Measurements from ENCODE around the gene FLOT1. TPM values are rescaled to one million over a fixed set of nuclear protein-coding genes. Genes with fewer than 3 reads are reported as not detected.
"Not testable (repeated sequence)": the region's sequence is repeated elsewhere in the genome, so short reads cannot be mapped to it uniquely, and the experiment has no call there.

Gene FLOT1
- total RNA-seq, 1 donor from 2014 or later, result 252 TPM

GRCh38 chr6:30735668-30736314 lies 6.7 kb downstream of the FLOT1 start:
- H3K27me3 Mint-ChIP-seq (ENCODE audit: insufficient read depth), result no peaks in the 10 kb centered on the region
- peak overlapping the region; percentile 88 for H3K4me3 Mint-ChIP-seq
- H3K9me3 Mint-ChIP-seq, result no peaks in the 10 kb centered on the region
- peaks cover 79% of the 10 kb centered on the region for H3K4me1 Mint-ChIP-seq (ENCODE audit: low read depth)
- intact Hi-C loops (cut with micrococcal nuclease), result loop anchor here (1.0 to 5.0 kb wide), 6 partner anchors 9 to 352 kb away; partner anchors contain the start of genes IER3, MRPS18B, PPP1R10 and TUBB
- H3K36me3 Mint-ChIP-seq (ENCODE audit: low read depth), result peaks cover 66% of the 10 kb centered on the region
- DNase-seq (ENCODE audit: low spot score), result no peak
- peak overlapping the region; percentile 90 for H3K27ac Mint-ChIP-seq

DNA sequence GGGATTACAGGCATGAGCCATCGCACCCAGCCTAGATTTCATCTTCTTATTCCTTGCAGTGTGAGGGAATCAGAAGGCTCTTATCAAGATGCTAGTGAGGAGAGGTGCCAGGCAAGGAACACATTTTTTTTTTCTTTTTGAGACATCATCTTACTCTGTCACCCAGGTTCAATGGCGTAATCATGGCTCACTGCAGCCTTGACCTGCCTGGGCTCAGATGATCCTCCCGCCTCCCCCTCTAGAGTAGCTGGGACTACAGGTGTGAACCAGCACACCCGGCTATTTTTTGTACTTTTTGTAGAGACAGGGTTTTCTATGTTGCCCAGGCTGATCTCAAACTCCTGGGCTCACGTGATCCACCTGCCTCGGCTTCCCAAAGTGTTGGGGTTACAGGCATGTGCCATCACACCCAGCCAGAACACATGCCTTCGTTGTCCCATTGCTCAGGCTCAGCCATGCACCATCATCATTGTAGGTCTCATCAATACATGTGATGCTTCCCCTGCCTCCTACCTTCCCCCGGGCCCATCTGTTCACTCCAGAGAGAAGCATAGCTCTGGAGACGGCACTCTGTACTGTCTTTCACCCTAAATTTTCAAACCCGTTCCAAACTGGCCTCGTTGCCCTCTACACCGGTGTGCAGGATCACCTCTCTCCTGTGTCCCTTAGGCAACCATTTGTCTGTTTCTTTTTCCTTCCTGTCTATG lies 10.1 kb downstream of the FLOT1 start:
- DNase-seq (ENCODE audit: low spot score), result no peak
- H3K4me1 Mint-ChIP-seq (ENCODE audit: low read depth), result peaks cover 59% of the 10 kb centered on the region
- H3K36me3 Mint-ChIP-seq (ENCODE audit: low read depth), result peaks cover 55% of the 10 kb centered on the region
- H3K4me3 Mint-ChIP-seq, result peak overlapping the region; percentile 12
- H3K27me3 Mint-ChIP-seq (ENCODE audit: insufficient read depth), result no peaks in the 10 kb centered on the region
- H3K27ac Mint-ChIP-seq, result peak overlapping the region; percentile 41
- H3K9me3 Mint-ChIP-seq, result no peaks in the 10 kb centered on the region
- intact Hi-C loops (cut with micrococcal nuclease), result no loop called here

- Mint-ChIP-seq H3K36me3 (ENCODE audit: low read depth) (peaks cover 57% of the 10 kb centered on the region), H3K4me3 (peak overlapping the region; percentile 19)
These were observed 11.7 kb downstream of the FLOT1 start for GRCh38 chr6:30730601-30731435.

GRCh38 chr6:30727920-30728553 lies 14.4 kb downstream of the FLOT1 start:
- no peaks in the 10 kb centered on the region for H3K27me3 Mint-ChIP-seq (ENCODE audit: insufficient read depth)
- H3K36me3 Mint-ChIP-seq (ENCODE audit: low read depth), result peaks cover 66% of the 10 kb centered on the region
- intact Hi-C loops (cut with micrococcal nuclease), result no loop called here
- peak overlapping the region; percentile 72 for H3K27ac Mint-ChIP-seq
- no peak overlapping the region for H3K4me3 Mint-ChIP-seq
- peaks cover 64% of the 10 kb centered on the region for H3K4me1 Mint-ChIP-seq (ENCODE audit: low read depth)
- DNase-seq (ENCODE audit: low spot score), result no peak
- no peaks in the 10 kb centered on the region for H3K9me3 Mint-ChIP-seq

More at GRCh38 chr6:30730601-30731435, 11.7 kb downstream of the FLOT1 start:
- intact Hi-C loops (cut with micrococcal nuclease), result loop anchor here (1.0 kb wide), 1 partner anchor 9 kb away; no protein-coding TSS in a partner anchor
- DNase-seq (ENCODE audit: low spot score), result peak; percentile 79
- Mint-ChIP-seq H3K4me1 (ENCODE audit: low read depth) (peaks cover 51% of the 10 kb centered on the region), H3K27ac (peak overlapping the region; percentile 55), H3K9me3 (no peaks in the 10 kb centered on the region), H3K27me3 (ENCODE audit: insufficient read depth) (no peaks in the 10 kb centered on the region)

DNA sequence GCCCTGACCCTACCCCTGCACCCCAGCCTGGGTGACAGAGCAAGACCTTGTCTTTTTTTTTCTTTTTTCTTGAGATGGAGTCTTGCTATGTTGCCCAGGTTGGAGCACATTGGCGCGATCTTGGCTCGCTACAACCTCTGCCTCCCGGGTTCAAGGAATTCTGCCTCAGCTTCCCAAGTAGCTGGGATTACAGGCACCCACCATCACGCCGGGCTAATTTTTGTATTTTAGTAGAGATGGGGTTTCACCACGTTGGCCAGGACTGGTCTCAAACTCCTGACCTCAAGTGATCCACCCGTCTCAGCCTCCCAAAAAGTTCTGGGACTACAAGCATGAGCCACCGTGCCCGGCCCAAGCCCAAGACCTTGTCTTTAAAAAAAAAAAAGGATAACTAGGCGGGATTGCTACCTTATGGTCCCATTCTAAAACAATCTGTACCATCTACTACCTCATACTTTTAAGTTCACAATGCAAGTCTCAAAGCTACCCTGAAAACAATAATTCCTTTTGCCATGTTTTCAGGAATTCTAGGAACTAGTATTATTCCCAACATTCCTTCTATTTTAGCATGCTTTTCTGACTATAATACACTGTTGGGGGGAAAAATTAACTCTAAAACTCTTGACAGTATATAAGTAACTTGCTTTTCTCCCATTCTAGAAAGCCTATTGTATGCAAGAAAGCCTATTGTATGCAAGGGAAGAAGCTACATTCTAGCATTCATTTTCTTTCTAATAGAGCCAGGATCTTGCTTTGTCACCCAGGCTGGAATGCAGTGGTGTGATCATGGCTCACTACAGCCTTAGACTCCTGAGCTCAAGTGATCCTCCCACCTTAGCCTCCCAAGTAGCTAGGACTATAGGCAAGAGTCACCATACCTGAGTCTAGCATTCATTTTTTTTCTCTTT lies 15.7 kb downstream of the FLOT1 start:
- intact Hi-C loops (cut with micrococcal nuclease), result no loop called here
- H3K36me3 Mint-ChIP-seq (ENCODE audit: low read depth), result peaks cover 69% of the 10 kb centered on the region
- no peak overlapping the region for H3K4me3 Mint-ChIP-seq
- DNase-seq (ENCODE audit: low spot score), result no peak
- peak overlapping the region; percentile 34 for H3K27ac Mint-ChIP-seq
- no peaks in the 10 kb centered on the region for H3K9me3 Mint-ChIP-seq
- no peaks in the 10 kb centered on the region for H3K27me3 Mint-ChIP-seq (ENCODE audit: insufficient read depth)
- peaks cover 60% of the 10 kb centered on the region for H3K4me1 Mint-ChIP-seq (ENCODE audit: low read depth)

GRCh38 chr6:30725713-30726505 lies 16.6 kb downstream of the FLOT1 start:
- intact Hi-C loops (cut with micrococcal nuclease), result loop anchor here (1.0 kb wide), 1 partner anchor 9 kb away; no protein-coding TSS in a partner anchor
- no peak for DNase-seq (ENCODE audit: low spot score)
- H3K36me3 Mint-ChIP-seq (ENCODE audit: low read depth), result peaks cover 70% of the 10 kb centered on the region
- no peak overlapping the region for H3K27ac Mint-ChIP-seq
- peaks cover 52% of the 10 kb centered on the region for H3K4me1 Mint-ChIP-seq (ENCODE audit: low read depth)
- H3K9me3 Mint-ChIP-seq, result no peaks in the 10 kb centered on the region
- no peaks in the 10 kb centered on the region for H3K27me3 Mint-ChIP-seq (ENCODE audit: insufficient read depth)
- H3K4me3 Mint-ChIP-seq, result peak overlapping the region; percentile 33

DNA sequence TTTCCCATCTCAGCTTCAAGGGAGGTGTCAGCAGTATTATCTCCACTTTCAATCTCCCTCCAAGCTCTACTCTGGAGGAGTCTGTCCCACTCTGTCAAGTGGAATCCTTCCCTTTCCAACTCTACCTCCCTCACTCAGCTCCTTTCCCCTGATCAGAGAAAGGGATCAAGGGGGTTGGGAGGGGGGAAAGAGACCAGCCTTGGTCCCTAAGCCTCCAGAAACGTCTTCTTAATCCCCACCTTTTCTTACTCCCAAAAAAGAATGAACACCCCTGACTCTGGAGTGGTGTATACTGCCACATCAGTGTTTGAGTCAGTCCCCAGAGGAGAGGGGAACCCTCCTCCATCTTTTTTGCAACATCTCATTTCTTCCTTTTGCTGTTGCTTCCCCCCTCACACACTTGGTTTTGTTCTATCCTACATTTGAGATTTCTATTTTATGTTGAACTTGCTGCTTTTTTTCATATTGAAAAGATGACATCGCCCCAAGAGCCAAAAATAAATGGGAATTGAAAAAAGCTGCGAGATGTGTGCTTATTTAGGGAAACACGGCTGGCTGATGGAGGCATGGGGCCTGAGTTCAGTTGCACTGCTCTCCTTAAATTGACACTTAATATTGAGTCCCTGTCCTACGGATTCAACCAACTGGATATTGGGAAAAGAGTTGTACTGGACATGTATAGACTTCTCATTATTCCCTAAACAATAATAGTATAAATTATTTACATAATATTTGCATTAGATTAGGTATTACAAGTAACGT lies 17.4 kb downstream of the FLOT1 start:
- H3K4me3 Mint-ChIP-seq, result peak overlapping the region; percentile 77
- H3K27me3 Mint-ChIP-seq (ENCODE audit: insufficient read depth), result no peaks in the 10 kb centered on the region
- H3K4me1 Mint-ChIP-seq (ENCODE audit: low read depth), result peaks cover 44% of the 10 kb centered on the region
- no peaks in the 10 kb centered on the region for H3K9me3 Mint-ChIP-seq
- peak overlapping the region; percentile 6 for H3K27ac Mint-ChIP-seq
- H3K36me3 Mint-ChIP-seq (ENCODE audit: low read depth), result peaks cover 65% of the 10 kb centered on the region
- DNase-seq (ENCODE audit: low spot score), result no peak
- intact Hi-C loops (cut with micrococcal nuclease), result loop anchor here (1.0 kb wide), 1 partner anchor 10 kb away; no protein-coding TSS in a partner anchor

DNA sequence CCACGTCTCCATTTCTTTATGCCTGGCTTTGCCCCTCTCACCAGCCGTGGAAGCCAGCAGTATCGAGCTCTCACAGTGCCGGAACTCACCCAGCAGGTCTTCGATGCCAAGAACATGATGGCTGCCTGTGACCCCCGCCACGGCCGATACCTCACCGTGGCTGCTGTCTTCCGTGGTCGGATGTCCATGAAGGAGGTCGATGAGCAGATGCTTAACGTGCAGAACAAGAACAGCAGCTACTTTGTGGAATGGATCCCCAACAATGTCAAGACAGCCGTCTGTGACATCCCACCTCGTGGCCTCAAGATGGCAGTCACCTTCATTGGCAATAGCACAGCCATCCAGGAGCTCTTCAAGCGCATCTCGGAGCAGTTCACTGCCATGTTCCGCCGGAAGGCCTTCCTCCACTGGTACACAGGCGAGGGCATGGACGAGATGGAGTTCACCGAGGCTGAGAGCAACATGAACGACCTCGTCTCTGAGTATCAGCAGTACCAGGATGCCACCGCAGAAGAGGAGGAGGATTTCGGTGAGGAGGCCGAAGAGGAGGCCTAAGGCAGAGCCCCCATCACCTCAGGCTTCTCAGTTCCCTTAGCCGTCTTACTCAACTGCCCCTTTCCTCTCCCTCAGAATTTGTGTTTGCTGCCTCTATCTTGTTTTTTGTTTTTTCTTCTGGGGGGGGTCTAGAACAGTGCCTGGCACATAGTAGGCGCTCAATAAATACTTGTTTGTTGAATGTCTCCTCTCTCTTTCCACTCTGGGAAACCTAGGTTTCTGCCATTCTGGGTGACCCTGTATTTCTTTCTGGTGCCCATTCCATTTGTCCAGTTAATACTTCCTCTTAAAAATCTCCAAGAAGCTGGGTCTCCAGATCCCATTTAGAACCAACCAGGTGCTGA lies 18.4 kb downstream of the FLOT1 start:
- Mint-ChIP-seq H3K4me3 (peak overlapping the region; percentile 95), H3K27ac (peak overlapping the region; percentile 78), H3K36me3 (ENCODE audit: low read depth) (peaks cover 61% of the 10 kb centered on the region), H3K4me1 (ENCODE audit: low read depth) (peaks cover 48% of the 10 kb centered on the region)
- H3K27me3 Mint-ChIP-seq (ENCODE audit: insufficient read depth); intact Hi-C loops (cut with micrococcal nuclease); DNase-seq (ENCODE audit: low spot score); H3K9me3 Mint-ChIP-seq: not testable (repeated sequence)

DNA sequence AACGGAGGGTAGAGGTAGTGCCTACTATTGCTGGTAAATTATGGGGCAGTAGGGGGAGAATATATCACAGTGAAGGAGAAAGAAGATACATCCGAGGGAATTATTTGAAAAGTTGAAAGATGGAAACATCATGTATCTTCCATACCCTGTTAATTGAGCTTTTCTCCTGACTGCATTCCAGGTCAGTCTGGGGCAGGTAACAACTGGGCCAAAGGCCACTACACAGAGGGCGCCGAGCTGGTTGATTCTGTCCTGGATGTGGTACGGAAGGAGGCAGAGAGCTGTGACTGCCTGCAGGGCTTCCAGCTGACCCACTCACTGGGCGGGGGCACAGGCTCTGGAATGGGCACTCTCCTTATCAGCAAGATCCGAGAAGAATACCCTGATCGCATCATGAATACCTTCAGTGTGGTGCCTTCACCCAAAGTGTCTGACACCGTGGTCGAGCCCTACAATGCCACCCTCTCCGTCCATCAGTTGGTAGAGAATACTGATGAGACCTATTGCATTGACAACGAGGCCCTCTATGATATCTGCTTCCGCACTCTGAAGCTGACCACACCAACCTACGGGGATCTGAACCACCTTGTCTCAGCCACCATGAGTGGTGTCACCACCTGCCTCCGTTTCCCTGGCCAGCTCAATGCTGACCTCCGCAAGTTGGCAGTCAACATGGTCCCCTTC lies 19.2 kb downstream of the FLOT1 start:
- peak overlapping the region; percentile 83 for H3K27ac Mint-ChIP-seq
- peaks cover 50% of the 10 kb centered on the region for H3K4me1 Mint-ChIP-seq (ENCODE audit: low read depth)
- intact Hi-C loops (cut with micrococcal nuclease); DNase-seq (ENCODE audit: low spot score); H3K9me3 Mint-ChIP-seq; H3K27me3 Mint-ChIP-seq (ENCODE audit: insufficient read depth): not testable (repeated sequence)
- peaks cover 61% of the 10 kb centered on the region for H3K36me3 Mint-ChIP-seq (ENCODE audit: low read depth)
- H3K4me3 Mint-ChIP-seq, result peak overlapping the region; percentile 95
